A375 (cell line): ENCODE measurements around the gene GABARAPL1. TPM values are rescaled to one million over a fixed set of nuclear protein-coding genes. Genes with fewer than 3 reads are reported as not detected.

ENCODE experiments used
- total RNA-seq: library from RNA; depleted of rRNA; stranded (reverse); fragments of >200 nt; shearing (Covaris generic); gene quantifications from 2 replicates; pipeline ENCODE4 v1.2.3, GENCODE V29; 2014; rRNA removed

The GABARAPL1 gene
- total RNA-seq: 22.8 and 32.0 TPM in 2 replicates

GRCh38 chr12:10212739-10213131, at the start of gene GABARAPL1:
GABARAPL1 (plus strand) TSS chr12:10212877; CDS start chr12:10213130, 253 bp downstream.

DNA sequence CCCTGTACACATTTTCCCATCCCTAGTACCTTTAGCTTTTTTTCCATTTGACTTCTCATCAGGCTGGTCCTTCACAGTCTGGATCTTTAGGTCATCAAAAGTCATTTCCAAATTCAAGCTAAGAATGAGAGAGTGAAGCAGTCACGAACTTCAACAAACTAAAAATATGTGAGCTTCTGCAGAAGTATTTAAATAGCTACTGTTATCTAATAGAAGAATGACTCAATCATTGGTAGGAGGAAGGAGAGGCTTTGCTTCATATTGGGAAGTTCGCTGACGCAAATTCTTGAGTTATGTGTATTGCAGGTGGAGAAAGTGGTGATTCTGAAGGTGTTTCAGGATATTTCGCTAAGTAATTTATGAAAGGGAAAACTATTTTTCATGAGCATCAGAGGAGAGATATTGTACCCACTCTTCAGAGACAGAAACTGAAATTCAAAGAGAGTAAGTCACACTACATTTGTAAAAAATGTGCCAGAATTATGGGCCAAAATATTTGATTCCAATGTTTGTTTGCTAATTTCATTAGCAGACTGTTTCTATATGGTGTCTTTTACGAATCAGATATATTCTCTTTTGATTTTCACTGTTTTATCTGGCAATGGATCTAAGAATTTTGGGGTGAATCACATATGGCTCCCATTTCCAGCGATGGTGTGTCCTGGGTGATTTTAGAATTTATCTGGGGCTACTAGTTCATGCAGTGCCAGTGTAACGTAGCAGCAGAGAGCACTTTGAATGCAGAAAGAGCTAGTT, 40.5 kb upstream of the GABARAPL1 start, which contains the start of gene OLR1:
Gene OLR1, minus strand, starts transcription at position 160 of the 756 bp plus-strand sequence. Its CDS starts 55 bp downstream, at position 105.

DNA sequence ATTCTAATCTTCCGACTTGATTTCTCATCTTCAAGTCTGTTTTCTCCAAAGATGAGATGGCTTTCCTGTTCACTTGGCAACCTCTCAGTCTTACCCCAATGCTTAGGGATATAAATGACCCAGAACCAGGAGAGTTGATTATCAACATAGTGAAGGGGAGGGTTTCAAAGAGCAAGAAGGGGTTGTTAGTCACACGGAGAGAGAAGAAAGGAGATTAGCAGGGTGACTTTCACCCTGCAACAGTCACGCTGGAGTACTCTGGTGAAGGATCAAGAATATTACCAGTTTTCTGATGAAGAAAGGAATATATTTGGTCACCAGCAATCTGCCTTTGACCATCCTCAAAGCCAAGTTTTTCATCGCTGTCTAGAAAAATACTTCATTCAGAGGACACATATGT, 33.9 kb upstream of the GABARAPL1 start, which contains the start of gene TMEM52B:
Gene TMEM52B, plus strand, starts transcription at position 212 of the 400 bp plus-strand sequence. CDS start 543 bp downstream, outside the sequence.

Other genes with a start within 250 kb of the GABARAPL1 start
- not detected in 2 replicates for gene CLEC12A, start 241.5 kb upstream of the GABARAPL1 start, total RNA-seq
- not detected in 2 replicates for gene CLEC1B, start 213.8 kb upstream of the GABARAPL1 start, total RNA-seq
- not detected in 2 replicates for gene CLEC12B, start 202.2 kb upstream of the GABARAPL1 start, total RNA-seq
- gene CLEC9A, start 182.2 kb upstream of the GABARAPL1 start, total RNA-seq: not detected in 2 replicates
- not detected in 2 replicates for gene CLEC1A, start 113.9 kb upstream of the GABARAPL1 start, total RNA-seq
- gene CLEC7A, start 82.7 kb upstream of the GABARAPL1 start, total RNA-seq: not detected in 2 replicates
- not detected in 2 replicates for gene OLR1, start 40.7 kb upstream of the GABARAPL1 start, total RNA-seq
- gene TMEM52B, start 33.8 kb upstream of the GABARAPL1 start, total RNA-seq: 0.04 and 0.08 TPM in 2 replicates
- not detected in 2 replicates for gene KLRD1, start 95.0 kb downstream of the GABARAPL1 start, total RNA-seq
- 0.21 and 0.98 TPM in 2 replicates for gene KLRK1, start 177.2 kb downstream of the GABARAPL1 start, total RNA-seq
- gene KLRC4, start 196.9 kb downstream of the GABARAPL1 start, total RNA-seq: not detected in 2 replicates
- gene KLRC3, start 207.7 kb downstream of the GABARAPL1 start, total RNA-seq: 0.60 TPM in 1 of 2 replicates, not detected in the other
- 1.3 TPM in 1 of 2 replicates, not detected in the other for gene KLRC2, start 223.1 kb downstream of the GABARAPL1 start, total RNA-seq
- not detected in 2 replicates for gene KLRC1, start 240.5 kb downstream of the GABARAPL1 start, total RNA-seq